ENCODE results near the gene DENND2C. TPM values are rescaled to one million over a fixed set of nuclear protein-coding genes. Genes with fewer than 3 reads are reported as not detected.

DENND2C gene
- total and polyA plus RNA-seq, 2 of the 13 experiments (the other 11 are each of a cell fraction or from before 2014, with no cell fraction given), result 0.08 to 0.33 TPM

DNA sequence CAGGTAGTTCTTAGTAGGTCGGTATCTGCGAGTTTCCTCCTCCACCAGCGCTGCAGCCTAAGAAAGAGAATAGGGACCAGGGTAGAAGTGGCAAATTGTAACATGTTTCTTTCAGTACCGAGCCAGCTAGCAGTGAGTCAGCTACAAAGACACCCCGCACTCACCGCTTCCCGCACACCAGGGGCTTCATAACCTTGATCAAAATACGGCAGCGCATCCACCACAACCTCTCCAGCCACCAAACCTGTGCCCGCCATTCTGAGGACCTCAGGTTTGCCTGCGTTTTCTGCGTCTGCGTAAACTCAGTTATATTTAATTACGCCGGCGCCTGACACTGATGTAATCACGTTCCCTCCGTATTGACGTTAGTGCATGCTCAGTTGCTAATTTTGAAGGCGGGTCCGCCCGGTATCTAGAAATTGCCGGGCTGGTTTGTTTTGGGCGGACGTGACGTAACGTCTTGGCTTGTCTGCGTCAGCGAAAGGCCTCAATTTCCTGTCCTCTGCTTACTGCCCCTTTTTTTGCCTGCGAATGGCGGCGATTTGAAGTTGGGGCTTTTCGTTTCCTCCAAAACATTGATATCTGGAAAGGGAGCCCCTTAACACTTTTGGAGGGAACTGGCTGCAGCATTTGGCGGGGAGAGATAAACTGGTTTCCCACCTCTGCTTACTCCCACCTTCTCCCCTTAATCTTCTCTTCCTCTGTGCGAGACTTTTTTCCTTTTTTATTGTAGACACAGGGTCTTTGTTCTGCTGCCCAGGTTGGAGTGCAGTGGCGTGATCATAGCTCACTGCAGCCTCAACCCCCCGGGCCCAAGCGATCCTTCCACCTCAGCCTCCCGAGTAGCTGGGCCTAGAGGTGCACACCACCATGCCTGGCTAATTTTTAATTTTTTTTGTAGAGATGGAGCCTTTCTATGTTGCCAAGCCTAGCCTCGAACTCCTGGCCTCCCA lies 88.2 kb downstream of the DENND2C start, which contains the start of gene BCAS2 (continued):
- TF ChIP-seq DNMT1 (CRISPR knock-in tag; IDR thresholded peaks at IDR 0.05), result no peak
- TF ChIP-seq, protein P1, sequence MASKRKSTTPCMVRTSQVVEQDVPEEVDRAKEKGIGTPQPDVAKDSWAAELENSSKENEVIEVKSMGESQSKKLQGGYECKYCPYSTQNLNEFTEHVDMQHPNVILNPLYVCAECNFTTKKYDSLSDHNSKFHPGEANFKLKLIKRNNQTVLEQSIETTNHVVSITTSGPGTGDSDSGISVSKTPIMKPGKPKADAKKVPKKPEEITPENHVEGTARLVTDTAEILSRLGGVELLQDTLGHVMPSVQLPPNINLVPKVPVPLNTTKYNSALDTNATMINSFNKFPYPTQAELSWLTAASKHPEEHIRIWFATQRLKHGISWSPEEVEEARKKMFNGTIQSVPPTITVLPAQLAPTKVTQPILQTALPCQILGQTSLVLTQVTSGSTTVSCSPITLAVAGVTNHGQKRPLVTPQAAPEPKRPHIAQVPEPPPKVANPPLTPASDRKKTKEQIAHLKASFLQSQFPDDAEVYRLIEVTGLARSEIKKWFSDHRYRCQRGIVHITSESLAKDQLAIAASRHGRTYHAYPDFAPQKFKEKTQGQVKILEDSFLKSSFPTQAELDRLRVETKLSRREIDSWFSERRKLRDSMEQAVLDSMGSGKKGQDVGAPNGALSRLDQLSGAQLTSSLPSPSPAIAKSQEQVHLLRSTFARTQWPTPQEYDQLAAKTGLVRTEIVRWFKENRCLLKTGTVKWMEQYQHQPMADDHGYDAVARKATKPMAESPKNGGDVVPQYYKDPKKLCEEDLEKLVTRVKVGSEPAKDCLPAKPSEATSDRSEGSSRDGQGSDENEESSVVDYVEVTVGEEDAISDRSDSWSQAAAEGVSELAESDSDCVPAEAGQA (IDR thresholded peaks at IDR 0.05; ENCODE audit: low read depth), result peak; percentile 94
- TF ChIP-seq, protein P1 (CRISPR knock-in tag; IDR thresholded peaks at IDR 0.05; ENCODE audit: borderline replicate concordance), result 0 out of 2 replicates have a peak, but pooled peaks have one; percentile 17
- TF ChIP-seq ZNF550 (CRISPR knock-in tag; IDR thresholded peaks at IDR 0.05; ENCODE audit: borderline replicate concordance), result no peak
- TF ChIP-seq CCDC6 (CRISPR knock-in tag; IDR thresholded peaks at IDR 0.05), result peak; percentile 31; the same call in 1 of the 2 replicates
- TF ChIP-seq, protein P2, sequence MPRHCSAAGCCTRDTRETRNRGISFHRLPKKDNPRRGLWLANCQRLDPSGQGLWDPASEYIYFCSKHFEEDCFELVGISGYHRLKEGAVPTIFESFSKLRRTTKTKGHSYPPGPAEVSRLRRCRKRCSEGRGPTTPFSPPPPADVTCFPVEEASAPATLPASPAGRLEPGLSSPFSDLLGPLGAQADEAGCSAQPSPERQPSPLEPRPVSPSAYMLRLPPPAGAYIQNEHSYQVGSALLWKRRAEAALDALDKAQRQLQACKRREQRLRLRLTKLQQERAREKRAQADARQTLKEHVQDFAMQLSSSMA (CRISPR knock-in tag; IDR thresholded peaks at IDR 0.05), result no peak
- TF ChIP-seq, protein P3, sequence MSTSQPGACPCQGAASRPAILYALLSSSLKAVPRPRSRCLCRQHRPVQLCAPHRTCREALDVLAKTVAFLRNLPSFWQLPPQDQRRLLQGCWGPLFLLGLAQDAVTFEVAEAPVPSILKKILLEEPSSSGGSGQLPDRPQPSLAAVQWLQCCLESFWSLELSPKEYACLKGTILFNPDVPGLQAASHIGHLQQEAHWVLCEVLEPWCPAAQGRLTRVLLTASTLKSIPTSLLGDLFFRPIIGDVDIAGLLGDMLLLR (CRISPR knock-in tag; IDR thresholded peaks at IDR 0.05), result no peak
- TF ChIP-seq, protein P4, sequence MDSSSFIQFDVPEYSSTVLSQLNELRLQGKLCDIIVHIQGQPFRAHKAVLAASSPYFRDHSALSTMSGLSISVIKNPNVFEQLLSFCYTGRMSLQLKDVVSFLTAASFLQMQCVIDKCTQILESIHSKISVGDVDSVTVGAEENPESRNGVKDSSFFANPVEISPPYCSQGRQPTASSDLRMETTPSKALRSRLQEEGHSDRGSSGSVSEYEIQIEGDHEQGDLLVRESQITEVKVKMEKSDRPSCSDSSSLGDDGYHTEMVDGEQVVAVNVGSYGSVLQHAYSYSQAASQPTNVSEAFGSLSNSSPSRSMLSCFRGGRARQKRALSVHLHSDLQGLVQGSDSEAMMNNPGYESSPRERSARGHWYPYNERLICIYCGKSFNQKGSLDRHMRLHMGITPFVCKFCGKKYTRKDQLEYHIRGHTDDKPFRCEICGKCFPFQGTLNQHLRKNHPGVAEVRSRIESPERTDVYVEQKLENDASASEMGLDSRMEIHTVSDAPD (CRISPR knock-in tag; IDR thresholded peaks at IDR 0.05), result no peak
- peak; percentile 91; the same call in 1 of the 2 replicates for TF ChIP-seq YEATS2 (CRISPR knock-in tag; IDR thresholded peaks at IDR 0.05; ENCODE audit: borderline replicate concordance)
- no peak for TF ChIP-seq ONECUT2 (CRISPR knock-in tag; IDR thresholded peaks at IDR 0.05)
- TF ChIP-seq TARDBP (CRISPR knock-in tag; IDR thresholded peaks at IDR 0.05), result no peak
- TF ChIP-seq ZNF674 (CRISPR knock-in tag; IDR thresholded peaks at IDR 0.05; ENCODE audit: low read depth), result no peak
- TF ChIP-seq LCORL (IDR thresholded peaks at IDR 0.05), result peak; percentile 31; the same call in 1 of the 2 replicates
- no peak for TF ChIP-seq LCORL (CRISPR knock-in tag; IDR thresholded peaks at IDR 0.05)
- TF ChIP-seq CHD4 (IDR thresholded peaks at IDR 0.05; ENCODE audit: borderline replicate concordance, low read length), result no peak
- no peak for TF ChIP-seq SYNCRIP (IDR thresholded peaks at IDR 0.05; ENCODE audit: insufficient read depth, low read depth, low read length)
- peak; percentile 84 for TF ChIP-seq SAP130 (CRISPR knock-in tag; IDR thresholded peaks at IDR 0.05; ENCODE audit: low read depth)
- peak; percentile 86 for TF ChIP-seq ZNF605 (CRISPR knock-in tag; IDR thresholded peaks at IDR 0.05)
- no peak for TF ChIP-seq ZNF570 (CRISPR knock-in tag; IDR thresholded peaks at IDR 0.05; ENCODE audit: borderline replicate concordance)
- peak; percentile 45; the same call in 1 of the 2 replicates for TF ChIP-seq MIER3 (CRISPR knock-in tag; IDR thresholded peaks at IDR 0.05; ENCODE audit: borderline replicate concordance)
